Endothelial cell (in vitro differentiated cells): ENCODE results near the gene KIF17. TPM values are rescaled to one million over a fixed set of nuclear protein-coding genes. Genes with fewer than 3 reads are reported as not detected.

Source experiments
- DNase-seq: peaks from one replicate; pipeline ENCODE4 v3.0.0; 2021; ENCODE audit warnings: low spot score
- H3K27ac Mint-ChIP-seq: one replicate; pipeline ENCODE4 v1.8.0; 2021; ENCODE audit warnings: mixed read lengths, inconsistent platforms; ENCODE audit not compliant: unreplicated experiment
- H3K27me3 Mint-ChIP-seq: one replicate; pipeline ENCODE4 v1.8.0; 2021; ENCODE audit warnings: mild to moderate bottlenecking, moderate library complexity, mixed read lengths, inconsistent platforms; ENCODE audit not compliant: unreplicated experiment
- H3K36me3 Mint-ChIP-seq: one replicate; pipeline ENCODE4 v1.8.0; 2021; ENCODE audit warnings: mild to moderate bottlenecking, low read depth, mixed read lengths, inconsistent platforms; ENCODE audit not compliant: unreplicated experiment
- H3K4me1 Mint-ChIP-seq: one replicate; pipeline ENCODE4 v1.8.0; 2021; ENCODE audit warnings: mild to moderate bottlenecking, mixed read lengths, inconsistent platforms; ENCODE audit not compliant: unreplicated experiment
- H3K4me3 Mint-ChIP-seq: one replicate; pipeline ENCODE4 v1.8.0; 2021; ENCODE audit warnings: mild to moderate bottlenecking, mixed read lengths, inconsistent platforms; ENCODE audit not compliant: unreplicated experiment
- H3K9me3 Mint-ChIP-seq: one replicate; pipeline ENCODE4 v1.8.0; 2021; ENCODE audit warnings: mixed read lengths, inconsistent platforms; ENCODE audit not compliant: unreplicated experiment
- CTCF ChIP-seq: fragments of 200-600 bp; sonication (generic); IDR thresholded peaks from one replicate; pipeline ENCODE4 v1.5.0; 2021; ENCODE audit warnings: antibody characterized with exemption; ENCODE audit not compliant: unreplicated experiment
- long read RNA-seq: library from polyadenylated mRNA; unstranded; transcript quantifications from one replicate; pipeline ENCODE4 v2.0.0, GENCODE V29; 2020; ENCODE audit not compliant: unreplicated experiment
- total RNA-seq: library from RNA; stranded (reverse); fragmentation: NEBNext Ultra II Directional; extraction: Animal tissue kit (Norgen Biotek cat#: 25700); gene quantifications from one replicate; pipeline ENCODE4 v1.2.1, GENCODE V29; 2021; ENCODE audit not compliant: unreplicated experiment

Gene KIF17
- 1.8 TPM for total RNA-seq
- long read RNA-seq, partial matches to known transcripts, result 0 of 1 reads
- long read RNA-seq, other reads (novel, unspliced or antisense), result 1 of 1 reads

DNA sequence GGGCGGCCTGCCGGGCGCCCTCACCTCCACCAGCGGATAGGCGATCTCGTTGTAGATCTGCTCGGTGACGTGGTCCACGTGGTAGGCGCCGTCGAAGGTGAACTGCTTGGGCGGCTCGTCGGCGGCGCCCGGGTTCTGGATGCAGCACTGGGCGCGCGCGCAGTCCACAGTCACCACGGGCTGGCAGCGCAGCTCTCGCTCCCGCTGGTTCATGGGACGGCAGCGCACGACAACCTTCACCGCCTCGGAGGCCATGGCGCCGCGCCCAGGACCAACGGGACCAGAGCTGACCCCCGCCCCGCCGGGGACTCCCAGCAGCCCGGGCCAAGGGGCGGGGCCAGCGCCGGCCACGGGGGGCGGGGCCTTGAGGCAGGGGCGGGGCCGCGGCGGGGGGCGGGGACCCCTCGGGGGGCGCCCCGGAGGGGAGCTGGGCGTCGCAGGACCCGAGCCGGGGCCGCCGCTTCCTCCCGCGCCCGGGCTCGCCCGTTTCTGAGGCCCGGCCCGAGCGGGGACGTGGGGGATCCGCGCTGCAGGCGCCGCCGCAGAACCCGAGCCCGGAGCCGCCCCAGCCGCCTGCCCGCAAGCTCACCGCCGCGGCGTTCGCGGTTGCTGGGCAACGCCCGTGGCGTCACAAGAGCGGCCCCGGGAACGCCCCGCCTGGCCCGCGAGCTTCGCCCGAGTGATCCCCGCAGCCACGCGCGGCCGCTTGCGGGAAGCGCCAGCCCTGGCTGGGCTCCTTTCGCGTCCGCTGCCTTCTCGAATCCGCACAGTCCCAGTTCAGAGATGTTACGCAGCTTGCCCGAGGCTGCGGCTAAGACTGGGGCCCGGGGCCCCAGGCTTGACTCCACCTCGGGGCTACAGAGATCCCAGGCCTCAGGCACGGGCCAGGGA, at the start of gene KIF17:
KIF17 (minus strand) TSS at position 556 of the 891 bp plus-strand sequence; CDS start at position 255, 301 bp downstream.
- Mint-ChIP-seq H3K4me3 (peak within 1 kb of the TSS; percentile 80), H3K9me3 (no peaks in the 10 kb centered on the region), H3K36me3 (peaks cover 3% of the 10 kb centered on the region), H3K27ac (peak within 1 kb of the TSS; percentile 36), H3K27me3 (peaks cover 22% of the 10 kb centered on the region), H3K4me1 (peaks cover 16% of the 10 kb centered on the region)
- no peak for TF ChIP-seq CTCF
- DNase-seq, result peak; percentile 79

DNA sequence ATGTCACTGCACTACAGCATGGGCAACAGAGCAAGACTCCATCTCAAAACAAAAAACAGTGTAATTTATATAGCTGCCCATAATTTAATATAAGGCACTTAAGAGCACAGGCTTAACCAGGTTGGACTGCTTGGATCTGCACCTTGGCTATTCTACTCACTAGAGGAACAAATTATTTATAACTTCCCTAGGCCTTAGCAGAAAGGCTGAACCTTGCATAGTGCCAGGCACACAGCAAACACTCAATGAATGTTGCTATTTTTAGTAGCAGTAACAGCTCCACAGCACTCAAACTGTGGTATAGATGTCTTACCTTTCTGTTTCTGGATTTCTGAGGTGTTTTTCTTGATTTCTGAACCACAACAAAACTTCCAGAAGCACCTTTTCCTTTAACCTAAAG, 49.5 kb upstream of the KIF17 start:
- H3K27me3 Mint-ChIP-seq, result no peaks in the 10 kb centered on the region
- TF ChIP-seq CTCF, result no peak
- H3K4me1 Mint-ChIP-seq, result no peaks in the 10 kb centered on the region
- peaks cover 32% of the 10 kb centered on the region for H3K36me3 Mint-ChIP-seq
- H3K4me3 Mint-ChIP-seq, result no peak overlapping the region
- DNase-seq, result no peak
- H3K9me3 Mint-ChIP-seq, result no peaks in the 10 kb centered on the region
- no peak overlapping the region for H3K27ac Mint-ChIP-seq

DNA sequence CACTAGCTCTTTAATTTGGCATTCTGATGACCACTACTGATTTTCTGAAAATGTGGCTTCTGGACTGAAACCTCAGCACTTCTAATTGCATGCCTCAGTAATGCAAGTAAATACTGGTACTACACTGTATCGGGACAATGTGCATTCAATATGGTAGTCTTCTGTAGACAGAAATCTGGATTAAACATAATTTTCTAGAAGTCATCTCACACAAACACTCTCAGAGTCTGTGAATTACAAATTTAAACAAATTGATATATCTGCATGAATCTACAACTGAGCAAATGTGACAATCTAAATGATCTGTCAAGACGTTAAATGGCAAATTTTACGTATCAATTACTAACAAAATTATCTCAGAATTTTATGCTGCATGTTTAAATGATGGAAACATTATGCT, 45.6 kb upstream of the KIF17 start:
- TF ChIP-seq CTCF, result no peak
- H3K4me1 Mint-ChIP-seq, result no peaks in the 10 kb centered on the region
- no peaks in the 10 kb centered on the region for H3K27me3 Mint-ChIP-seq
- no peak overlapping the region for H3K4me3 Mint-ChIP-seq
- peaks cover 43% of the 10 kb centered on the region for H3K36me3 Mint-ChIP-seq
- no peak for DNase-seq
- no peak overlapping the region for H3K27ac Mint-ChIP-seq
- H3K9me3 Mint-ChIP-seq, result no peaks in the 10 kb centered on the region

- Mint-ChIP-seq H3K27ac (no peak overlapping the region), H3K4me1 (no peaks in the 10 kb centered on the region), H3K4me3 (no peak overlapping the region), H3K9me3 (no peaks in the 10 kb centered on the region), H3K27me3 (no peaks in the 10 kb centered on the region), H3K36me3 (peaks cover 32% of the 10 kb centered on the region)
- DNase-seq, result no peak
- TF ChIP-seq CTCF, result no peak
Measured at GRCh38 chr1:20760322-20760721, 42.5 kb upstream of the KIF17 start.

DNA sequence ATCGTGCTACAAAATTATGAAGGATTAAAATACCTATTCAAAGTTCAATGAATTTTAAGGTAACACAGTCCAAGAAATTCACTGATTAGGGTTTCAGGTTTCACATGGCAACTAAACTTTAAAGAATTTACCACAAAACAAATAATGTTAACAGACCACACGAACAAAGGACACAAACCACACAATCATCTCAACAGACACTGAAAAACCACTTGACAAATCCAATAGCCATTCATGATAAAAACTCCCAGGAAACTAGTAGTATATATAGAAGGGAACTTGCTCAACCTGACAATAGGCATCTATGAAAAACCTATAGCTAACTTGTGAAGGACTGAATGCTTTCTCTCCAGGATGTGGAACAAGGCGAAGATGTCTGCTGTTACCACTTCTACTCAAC, 35.8 kb upstream of the KIF17 start:
- TF ChIP-seq CTCF, result no peak
- Mint-ChIP-seq H3K36me3 (peaks cover 11% of the 10 kb centered on the region), H3K27ac (no peak overlapping the region), H3K27me3 (no peaks in the 10 kb centered on the region), H3K4me3 (no peak overlapping the region), H3K4me1 (no peaks in the 10 kb centered on the region), H3K9me3 (no peaks in the 10 kb centered on the region)
- no peak for DNase-seq
